MM.1S (cell line): ENCODE data around the gene SPATS1.

Experiments
- DNase-seq: peaks from one replicate; pipeline ENCODE4 v3.0.0-alpha.2; 2015
- H2AFZ ChIP-seq: fragments of 300-600 bp; sonication (generic); 2 replicates; pipeline ENCODE4 v1.6.0; 2016; ENCODE audit warnings: antibody characterized with exemption, low read length
- H3F3A ChIP-seq: fragments of 300-600 bp; sonication (generic); 2 replicates; pipeline ENCODE4 v1.6.1; 2016; ENCODE audit warnings: mild to moderate bottlenecking, antibody characterized with exemption, low read length, moderate library complexity, mixed read lengths; ENCODE audit not compliant: insufficient read depth
- H3K27ac ChIP-seq: fragments of 300-600 bp; sonication (generic); 2 replicates; pipeline ENCODE4 v1.5.1; 2016; ENCODE audit warnings: mild to moderate bottlenecking, low read length
- H3K27me3 ChIP-seq: fragments of 300-600 bp; sonication (generic); replicated peaks from 2 replicates; pipeline ENCODE4 v1.6.0; 2016; ENCODE audit warnings: low read length; ENCODE audit not compliant: insufficient read depth
- H3K36me3 ChIP-seq: fragments of 300-600 bp; sonication (generic); replicated peaks from 2 replicates; pipeline ENCODE4 v1.6.1; 2016; ENCODE audit warnings: mild to moderate bottlenecking, low read length, mixed read lengths; ENCODE audit not compliant: insufficient read depth
- H3K4me1 ChIP-seq: fragments of 300-600 bp; sonication (generic); 2 replicates; pipeline ENCODE4 v1.6.1; 2016; ENCODE audit warnings: low read length, mixed read lengths
- H3K4me2 ChIP-seq: fragments of 300-600 bp; sonication (generic); 2 replicates; pipeline ENCODE4 v1.6.0; 2016; ENCODE audit warnings: low read depth, low read length
- H3K4me3 ChIP-seq: fragments of 300-600 bp; sonication (generic); 2 replicates; pipeline ENCODE4 v1.5.1; 2016; ENCODE audit warnings: low read length, mixed read lengths
- H3K79me2 ChIP-seq: fragments of 300-600 bp; sonication (generic); 2 replicates; pipeline ENCODE4 v1.6.1; 2016; ENCODE audit warnings: mixed run types, low read length, mixed read lengths
- H3K9ac ChIP-seq: fragments of 300-600 bp; sonication (generic); 2 replicates; pipeline ENCODE4 v1.6.1; 2016; ENCODE audit warnings: low read length, mixed read lengths
- H3K9me2 ChIP-seq: fragments of 300-600 bp; sonication (generic); replicated peaks from 2 replicates; pipeline ENCODE4 v1.6.1; 2016; ENCODE audit warnings: mild to moderate bottlenecking, low read length, mixed read lengths; ENCODE audit not compliant: insufficient read depth
- H3K9me3 ChIP-seq: fragments of 300-600 bp; sonication (generic); replicated peaks from 2 replicates; pipeline ENCODE4 v1.6.1; 2016; ENCODE audit warnings: mild to moderate bottlenecking, low read length, mixed read lengths; ENCODE audit not compliant: insufficient read depth
- H4K20me1 ChIP-seq: fragments of 300-600 bp; sonication (generic); 2 replicates; pipeline ENCODE4 v1.6.1; 2016; ENCODE audit warnings: mild to moderate bottlenecking, low read length, moderate library complexity, mixed read lengths; ENCODE audit not compliant: insufficient read depth
- EZH2 ChIP-seq: fragments of 300-600 bp; sonication (generic); optimal IDR thresholded peaks from 2 replicates; pipeline ENCODE3; 2017; ENCODE audit warnings: low read depth, mild to moderate bottlenecking, antibody characterized with exemption, low read length, mixed read lengths
- EZH2phosphoT487 ChIP-seq: fragments of 300-600 bp; sonication (generic); IDR thresholded peaks from 2 replicates; pipeline ENCODE4 v1.6.1; 2018; ENCODE audit warnings: antibody characterized with exemption, low read length
- TF ChIP-seq, protein P1 (sequence below): fragments of 300-600 bp; sonication (generic); IDR thresholded peaks from 2 replicates; pipeline ENCODE4 v1.5.1; 2016; ENCODE audit warnings: antibody characterized with exemption, low read length, mixed read lengths

The SPATS1 gene

DNA sequence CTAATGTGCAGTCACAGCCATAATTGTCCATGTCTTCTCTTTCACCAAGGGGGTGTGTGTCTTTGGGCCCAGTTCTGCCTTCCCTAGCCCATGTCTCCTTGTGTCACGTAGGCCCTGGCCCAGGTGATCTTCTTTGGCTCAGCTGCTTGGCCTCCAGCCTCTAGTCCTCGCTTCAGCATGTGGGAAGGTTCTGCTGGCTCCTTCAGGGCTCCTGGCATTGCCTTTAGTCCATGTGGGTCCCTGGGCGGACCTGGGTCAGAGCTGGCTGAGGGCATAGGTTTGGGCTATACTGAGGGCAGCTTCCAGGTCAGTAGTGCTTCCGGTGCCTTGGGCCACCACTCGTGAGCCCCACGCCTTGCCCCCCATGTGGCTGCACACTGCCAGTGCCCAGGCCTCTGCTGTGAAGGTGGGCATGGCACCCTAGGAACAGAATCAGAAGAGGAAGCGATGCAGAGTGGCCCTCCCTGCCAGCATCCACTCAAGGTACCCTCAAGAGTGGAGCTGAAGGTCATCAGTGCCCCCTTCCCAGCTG, 42.1 kb upstream of the SPATS1 start:
- Histone ChIP-seq H3K9me2 (no peaks in the 10 kb centered on the region), H3K9me3 (no peaks in the 10 kb centered on the region), H3K4me3 (no peak overlapping the region), H3K4me2 (no peak overlapping the region), H3K36me3 (no peaks in the 10 kb centered on the region), H3K27ac (no peak overlapping the region), H2AFZ (no peak overlapping the region), H3K4me1 (no peaks in the 10 kb centered on the region), H4K20me1 (no peaks in the 10 kb centered on the region), H3K79me2 (no peaks in the 10 kb centered on the region), H3K9ac (no peak overlapping the region), H3F3A (no peaks in the 10 kb centered on the region), H3K27me3 (peaks cover 21% of the 10 kb centered on the region)
- TF ChIP-seq EZH2phosphoT487 (no peak), EZH2 (no peak)
- TF ChIP-seq, protein P1, sequence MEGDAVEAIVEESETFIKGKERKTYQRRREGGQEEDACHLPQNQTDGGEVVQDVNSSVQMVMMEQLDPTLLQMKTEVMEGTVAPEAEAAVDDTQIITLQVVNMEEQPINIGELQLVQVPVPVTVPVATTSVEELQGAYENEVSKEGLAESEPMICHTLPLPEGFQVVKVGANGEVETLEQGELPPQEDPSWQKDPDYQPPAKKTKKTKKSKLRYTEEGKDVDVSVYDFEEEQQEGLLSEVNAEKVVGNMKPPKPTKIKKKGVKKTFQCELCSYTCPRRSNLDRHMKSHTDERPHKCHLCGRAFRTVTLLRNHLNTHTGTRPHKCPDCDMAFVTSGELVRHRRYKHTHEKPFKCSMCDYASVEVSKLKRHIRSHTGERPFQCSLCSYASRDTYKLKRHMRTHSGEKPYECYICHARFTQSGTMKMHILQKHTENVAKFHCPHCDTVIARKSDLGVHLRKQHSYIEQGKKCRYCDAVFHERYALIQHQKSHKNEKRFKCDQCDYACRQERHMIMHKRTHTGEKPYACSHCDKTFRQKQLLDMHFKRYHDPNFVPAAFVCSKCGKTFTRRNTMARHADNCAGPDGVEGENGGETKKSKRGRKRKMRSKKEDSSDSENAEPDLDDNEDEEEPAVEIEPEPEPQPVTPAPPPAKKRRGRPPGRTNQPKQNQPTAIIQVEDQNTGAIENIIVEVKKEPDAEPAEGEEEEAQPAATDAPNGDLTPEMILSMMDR: no peak
- DNase-seq: no peak

DNA sequence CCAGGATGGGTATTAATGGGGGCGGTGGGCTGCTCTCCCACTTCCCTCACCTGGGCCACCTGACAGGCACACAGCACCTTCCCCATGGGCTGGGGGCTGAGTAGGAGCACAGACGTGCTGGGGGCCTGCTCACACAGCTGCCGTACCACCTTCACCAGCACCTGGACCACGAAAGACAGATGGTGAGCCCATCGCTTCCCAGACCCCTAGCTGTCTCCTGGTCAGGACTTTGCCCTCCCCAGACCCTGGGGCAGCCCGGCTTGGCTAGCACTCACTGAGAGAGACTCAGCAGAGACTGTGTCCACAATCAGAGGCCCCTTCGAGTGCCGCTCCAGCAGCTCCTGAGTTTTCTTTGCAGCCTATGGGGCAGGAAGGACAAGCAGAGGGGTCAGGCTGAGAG, 41.3 kb upstream of the SPATS1 start:
- no peaks in the 10 kb centered on the region for H4K20me1 ChIP-seq

DNA sequence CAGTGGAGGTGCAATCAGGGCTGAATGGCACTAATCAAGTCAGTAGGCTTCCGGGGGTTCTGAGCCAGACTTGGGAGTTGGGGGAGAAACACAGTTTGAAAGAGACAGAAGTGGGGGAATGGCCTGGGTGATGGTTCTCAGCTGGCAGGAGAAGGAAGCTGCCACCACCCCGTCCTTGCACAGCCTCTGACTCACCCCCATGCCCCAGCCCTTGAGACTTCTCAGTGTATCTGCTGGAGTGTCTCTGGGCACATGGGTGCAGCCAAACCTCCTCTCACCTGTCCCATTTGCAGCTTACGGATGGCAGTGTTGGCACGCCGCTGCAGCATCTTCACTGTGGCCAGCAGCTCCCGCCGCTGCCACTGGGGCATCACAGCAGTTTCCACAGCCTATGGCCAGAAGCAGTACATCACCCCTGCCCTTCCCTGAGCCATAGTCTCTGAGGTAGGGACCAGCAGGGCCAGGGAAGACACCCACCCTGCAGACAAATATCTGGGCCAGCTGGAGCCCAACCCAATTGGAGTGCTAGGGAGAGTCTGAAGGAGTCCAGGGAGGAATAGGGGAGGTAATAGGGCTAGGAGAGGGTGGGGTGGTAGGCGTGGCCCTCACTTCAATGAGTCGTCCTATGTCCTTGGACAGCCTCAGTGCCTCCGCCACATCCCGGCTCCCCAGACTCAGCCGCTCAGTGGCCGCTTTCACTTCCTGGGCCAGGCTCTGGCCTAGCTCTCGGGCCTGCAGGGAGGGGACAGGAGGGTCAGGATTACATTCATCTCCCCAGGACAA, 40.5 kb upstream of the SPATS1 start:
- Histone ChIP-seq H3K9me2 (no peaks in the 10 kb centered on the region), H3K79me2 (no peaks in the 10 kb centered on the region), H3K9ac (no peak overlapping the region), H2AFZ (no peak overlapping the region), H3K36me3 (no peaks in the 10 kb centered on the region), H3K4me1 (no peaks in the 10 kb centered on the region), H3F3A (no peaks in the 10 kb centered on the region), H4K20me1 (no peaks in the 10 kb centered on the region), H3K27ac (no peak overlapping the region), H3K27me3 (peaks cover 8% of the 10 kb centered on the region), H3K4me2 (no peak overlapping the region), H3K4me3 (no peak overlapping the region), H3K9me3 (no peaks in the 10 kb centered on the region)
- no peak for TF ChIP-seq EZH2phosphoT487
- no peak for TF ChIP-seq EZH2
- TF ChIP-seq, protein P1: no peak
- no peak for DNase-seq

More for the DNA sequence above, 41.3 kb upstream of the SPATS1 start:
- H3K36me3 ChIP-seq: no peaks in the 10 kb centered on the region
- H3K9me3 ChIP-seq: no peaks in the 10 kb centered on the region
- H3K4me2 ChIP-seq: no peak overlapping the region
- H3K9ac ChIP-seq: no peak overlapping the region
- H3K4me3 ChIP-seq: no peak overlapping the region
- no peaks in the 10 kb centered on the region for H3F3A ChIP-seq
- H2AFZ ChIP-seq: no peak overlapping the region
- H3K9me2 ChIP-seq: no peaks in the 10 kb centered on the region
- H3K27me3 ChIP-seq: peaks cover 15% of the 10 kb centered on the region
- H3K4me1 ChIP-seq: no peaks in the 10 kb centered on the region
- no peaks in the 10 kb centered on the region for H3K79me2 ChIP-seq
- no peak overlapping the region for H3K27ac ChIP-seq
- TF ChIP-seq EZH2phosphoT487: no peak
- no peak for TF ChIP-seq EZH2
- TF ChIP-seq, protein P1: no peak
- no peak for DNase-seq
